Calu3 (cell line): ENCODE measurements around the gene HOXA9. TPM values are rescaled to one million over a fixed set of nuclear protein-coding genes. Genes with fewer than 3 reads are reported as not detected.

Source experiments
- BruUV-seq: library from RNA; stranded (reverse); fragments of 400-500 nt; replicated peaks from 2 replicates; lab custom pipeline; 2021; lab: Mats Ljungman, UMichigan
- CTCF ChIA-PET: fragments of 300-600 bp; sonication (Branson Sonifier 250); formaldehyde crosslinking; loops from one replicate; lab custom pipeline; 2022; ENCODE audit warnings: antibody characterized with exemption; lab: Charles Lee
- DNase-seq: peaks from one replicate; pipeline ENCODE4 v3.0.0; 2022
- H3K27ac Mint-ChIP-seq: one replicate; pipeline ENCODE4 v1.8.0; 2022; ENCODE audit warnings: mixed read lengths; ENCODE audit not compliant: unreplicated experiment
- H3K27me3 Mint-ChIP-seq: one replicate; pipeline ENCODE4 v1.8.0; 2022; ENCODE audit warnings: mixed read lengths; ENCODE audit not compliant: unreplicated experiment
- H3K36me3 Mint-ChIP-seq: one replicate; pipeline ENCODE4 v1.8.0; 2022; ENCODE audit warnings: mild to moderate bottlenecking, moderate library complexity, mixed read lengths; ENCODE audit not compliant: insufficient read depth, unreplicated experiment
- H3K4me1 Mint-ChIP-seq: one replicate; pipeline ENCODE4 v1.8.0; 2022; ENCODE audit warnings: mild to moderate bottlenecking, low read depth, mixed read lengths; ENCODE audit not compliant: unreplicated experiment
- H3K4me3 Mint-ChIP-seq: one replicate; pipeline ENCODE4 v1.8.0; 2022; ENCODE audit warnings: mild to moderate bottlenecking, low read depth, moderate library complexity, mixed read lengths; ENCODE audit not compliant: unreplicated experiment
- H3K9me3 Mint-ChIP-seq: one replicate; pipeline ENCODE4 v1.8.0; 2022; ENCODE audit warnings: low read depth, mixed read lengths; ENCODE audit not compliant: unreplicated experiment
- CTCF ChIP-seq: fragments of 200-600 bp; IDR thresholded peaks from one replicate; pipeline ENCODE4 v1.8.0; 2022; ENCODE audit warnings: antibody characterized with exemption; ENCODE audit not compliant: unreplicated experiment
- intact Hi-C: fragments of 100-400 bp; cut with micrococcal nuclease; formaldehyde crosslinking; loops from one replicate; pipeline ENCODE4 v1.10.0; 2022; ENCODE audit not compliant: unreplicated experiment
- total RNA-seq: library from RNA; stranded (reverse); gene quantifications from 2 replicates; pipeline ENCODE4 v1.2.3, GENCODE V29; 2022

The HOXA9 gene
- total RNA-seq, 1 experiment from 2014 or later: 2.5 TPM

- no peak overlapping the region for H3K4me3 Mint-ChIP-seq
- no peak for TF ChIP-seq CTCF
- intact Hi-C loops: no loop called here
- no TSS peak for BruUV-seq
- no peak overlapping the region for H3K27ac Mint-ChIP-seq
- no peak for DNase-seq
- H3K36me3 Mint-ChIP-seq: peaks cover 28% of the 10 kb centered on the region
- no peaks in the 10 kb centered on the region for H3K27me3 Mint-ChIP-seq
- CTCF ChIA-PET: no interaction called here
- no peaks in the 10 kb centered on the region for H3K9me3 Mint-ChIP-seq
- peaks cover 37% of the 10 kb centered on the region for H3K4me1 Mint-ChIP-seq
Measured at GRCh38 chr7:27167916-27168264, 2.6 kb upstream of the HOXA9 start.

DNA sequence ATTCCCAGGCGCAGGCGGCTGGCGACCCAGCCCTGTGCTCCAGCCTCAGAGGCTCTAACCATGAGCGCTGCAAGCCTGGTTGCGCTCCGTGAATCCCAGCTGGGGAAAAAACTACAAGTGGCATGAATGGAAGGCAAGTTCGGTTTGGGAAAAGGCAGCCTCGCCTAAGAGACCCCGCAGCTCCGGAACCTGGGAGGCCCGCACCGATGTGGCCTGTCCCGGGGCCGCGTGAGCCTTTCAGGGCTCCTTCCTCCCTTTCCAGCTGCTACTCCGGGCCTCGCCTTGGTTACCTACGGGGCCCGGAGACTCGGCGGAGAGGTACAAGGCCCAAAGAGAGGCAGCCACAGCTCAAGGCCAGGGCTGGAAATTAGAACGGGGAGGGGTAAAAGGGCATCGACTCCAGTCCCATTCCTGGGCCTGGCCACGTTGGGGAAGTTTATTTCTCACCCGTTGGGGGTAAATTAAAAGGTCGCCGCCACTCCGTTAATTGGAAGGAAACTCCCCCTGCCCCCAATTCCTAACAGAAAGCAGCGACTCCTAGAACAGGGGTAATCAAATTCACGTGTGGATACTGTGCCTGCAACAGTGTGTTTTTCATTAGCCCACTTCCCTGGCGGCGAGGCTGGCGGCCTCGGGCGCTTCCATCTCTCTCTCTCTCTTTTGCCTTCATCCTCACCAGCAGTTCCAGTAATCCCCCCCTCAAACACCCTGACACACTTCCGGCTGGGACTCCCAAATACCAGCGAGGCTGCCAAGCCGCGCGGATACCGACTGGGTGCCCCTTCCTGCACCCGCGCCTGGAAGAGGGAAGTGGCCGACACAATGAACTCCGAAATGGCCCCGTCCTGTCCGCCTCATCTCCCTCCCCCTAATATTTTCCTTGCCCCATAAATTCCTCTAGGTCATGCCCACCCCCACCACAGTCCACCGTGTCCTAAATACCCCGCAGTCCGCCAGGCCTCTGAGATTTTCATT, 1.5 kb upstream of the HOXA9 start:
- BruUV-seq: no TSS peak
- DNase-seq: no peak
- no peaks in the 10 kb centered on the region for H3K9me3 Mint-ChIP-seq
- H3K27me3 Mint-ChIP-seq: no peaks in the 10 kb centered on the region
- no peak overlapping the region for H3K27ac Mint-ChIP-seq
- CTCF ChIA-PET: no interaction called here
- intact Hi-C loops: no loop called here
- peaks cover 29% of the 10 kb centered on the region for H3K4me1 Mint-ChIP-seq
- no peak overlapping the region for H3K4me3 Mint-ChIP-seq
- H3K36me3 Mint-ChIP-seq: peaks cover 21% of the 10 kb centered on the region
- no peak for TF ChIP-seq CTCF

- BruUV-seq: no TSS peak
- DNase-seq: no peak
- Mint-ChIP-seq H3K4me3 (no peak overlapping the region), H3K4me1 (peaks cover 21% of the 10 kb centered on the region), H3K27ac (no peak overlapping the region), H3K9me3 (no peaks in the 10 kb centered on the region), H3K27me3 (no peaks in the 10 kb centered on the region), H3K36me3 (peaks cover 17% of the 10 kb centered on the region)
- intact Hi-C loops: no loop called here
- CTCF ChIA-PET: no interaction called here
- no peak for TF ChIP-seq CTCF
Measured at GRCh38 chr7:27165996-27166530, 726 bp upstream of the HOXA9 start.

GRCh38 chr7:27164367-27165088, 809 bp downstream of the HOXA9 start:
- BruUV-seq: no TSS peak
- CTCF ChIA-PET: no interaction called here
- no peak for DNase-seq
- Mint-ChIP-seq H3K9me3 (no peaks in the 10 kb centered on the region), H3K27me3 (no peaks in the 10 kb centered on the region), H3K36me3 (peaks cover 14% of the 10 kb centered on the region), H3K4me1 (peaks cover 11% of the 10 kb centered on the region), H3K4me3 (no peak overlapping the region), H3K27ac (no peak overlapping the region)
- TF ChIP-seq CTCF: no peak
- intact Hi-C loops: loop anchor here (5.0 kb wide), 1 partner anchor 982 kb away; no protein-coding TSS in a partner anchor
